NCI-H510A (cell line): ENCODE data around the gene FNIP1.
"Not testable (repeated sequence)": the region's sequence is repeated elsewhere in the genome, so short reads cannot be mapped to it uniquely, and the experiment has no call there.

Source experiments
- DNase-seq: peaks from one replicate; lab custom pipeline; 2025; lab: John Stamatoyannopoulos, UW

Gene FNIP1

DNA sequence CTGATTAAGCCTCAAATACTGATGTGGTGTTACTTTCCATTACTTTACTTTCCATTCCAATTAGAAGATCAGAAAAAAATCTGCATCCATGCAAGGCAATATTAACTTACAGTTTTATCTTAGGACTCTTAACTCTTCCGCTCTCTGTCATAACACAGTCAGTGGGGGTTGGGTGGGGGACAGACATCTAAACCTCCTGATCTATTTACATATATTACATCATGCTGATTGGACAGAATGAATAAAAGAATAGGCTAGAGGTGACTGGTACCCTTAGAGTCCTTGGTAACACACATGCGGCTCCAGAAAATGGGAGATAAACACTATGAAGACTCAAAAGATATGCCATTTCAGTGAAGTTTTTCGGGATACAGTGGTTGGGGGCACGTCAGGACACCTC lies 189.4 kb downstream of the FNIP1 start:
- no peak for DNase-seq

DNA sequence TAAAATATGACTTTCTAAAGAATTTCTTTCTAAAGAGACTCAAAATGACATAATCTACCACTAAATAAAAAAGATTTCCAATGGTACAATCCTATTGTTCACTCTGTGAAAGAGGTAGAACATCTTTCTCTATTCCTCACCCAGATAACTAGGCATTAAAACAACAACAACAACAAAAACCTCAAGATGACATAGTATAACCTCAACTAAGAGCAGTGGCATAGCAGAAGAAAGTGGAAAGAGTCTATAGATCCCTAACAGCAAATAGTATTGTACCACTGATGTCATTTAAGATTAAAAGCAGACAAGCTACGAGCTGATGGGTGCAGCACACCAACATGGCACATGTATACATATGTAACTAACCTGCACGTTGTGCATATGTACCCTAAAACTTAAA lies 191.7 kb downstream of the FNIP1 start:
- DNase-seq, result no peak

DNA sequence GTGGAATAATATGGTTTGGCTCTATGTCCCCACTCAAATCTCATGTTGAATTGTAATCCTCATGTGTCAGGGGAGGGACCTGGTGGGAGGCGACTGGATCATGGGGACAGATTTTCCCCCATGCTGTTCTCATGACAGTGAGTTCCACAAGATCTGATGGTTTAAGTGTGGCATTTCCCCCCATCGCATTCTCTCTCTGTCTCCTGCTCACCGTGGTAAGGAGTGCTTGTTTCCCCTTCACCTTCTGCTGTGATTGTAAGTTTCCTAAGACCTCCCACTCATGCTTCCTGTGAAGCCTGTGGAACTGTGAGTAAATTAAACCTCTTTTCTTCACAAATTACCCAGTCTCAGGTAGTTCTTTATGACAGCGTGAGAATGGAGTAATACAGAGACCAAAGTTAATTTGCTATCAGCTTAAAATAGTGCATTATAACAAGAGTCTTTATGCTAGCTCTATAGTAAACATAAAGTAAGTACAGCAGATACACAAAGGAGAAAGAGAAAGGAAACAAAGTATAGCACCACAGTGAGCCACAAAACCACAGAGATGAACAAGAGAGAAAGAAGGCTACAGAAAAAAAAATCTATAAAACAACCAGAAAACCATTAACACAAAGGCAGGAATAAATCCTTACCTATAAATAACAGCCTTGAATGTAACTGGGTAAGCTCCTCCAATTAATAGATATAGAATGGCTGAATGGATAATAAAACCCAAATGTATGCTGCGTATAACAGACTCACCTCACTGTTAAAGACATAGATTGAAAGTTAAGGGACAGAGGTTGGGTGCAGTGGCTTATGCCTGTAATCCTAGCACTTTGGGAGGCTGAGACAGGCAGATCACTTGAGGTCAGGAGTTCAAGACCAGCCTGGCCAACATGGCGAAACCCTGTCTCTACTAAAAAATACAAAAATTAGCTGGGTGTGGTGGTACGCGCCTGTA lies 201.5 kb downstream of the FNIP1 start:
- DNase-seq, result no peak

- DNase-seq, result no peak
Measured at GRCh38 chr5:131593921-131594320, 202.9 kb downstream of the FNIP1 start.

- DNase-seq, result not testable (repeated sequence)
Measured at GRCh38 chr5:131593436-131593835, 203.4 kb downstream of the FNIP1 start.
